ENCODE measurements around the gene NEU4. TPM values are rescaled to one million over a fixed set of nuclear protein-coding genes. Genes with fewer than 3 reads are reported as not detected.

NEU4 gene
- total RNA-seq, 1 donor from 2014 or later = 0.42 TPM

GRCh38 chr2:241852116-241852980, 43.4 kb downstream of the NEU4 start:
- no peak for DNase-seq (ENCODE audit: low spot score)
- Mint-ChIP-seq H3K27me3 (ENCODE audit: low read depth) (peaks cover 4% of the 10 kb centered on the region), H3K36me3 (ENCODE audit: low read depth) (no peaks in the 10 kb centered on the region), H3K4me1 (ENCODE audit: low read depth) (peaks cover 18% of the 10 kb centered on the region), H3K4me3 (ENCODE audit: unreplicated experiment) (no peak overlapping the region), H3K27ac (ENCODE audit: unreplicated experiment) (no peak overlapping the region), H3K9me3 (ENCODE audit: low read depth) (no peaks in the 10 kb centered on the region)
- no peak for TF ChIP-seq CTCF (IDR thresholded peaks at IDR 0.05)

DNA sequence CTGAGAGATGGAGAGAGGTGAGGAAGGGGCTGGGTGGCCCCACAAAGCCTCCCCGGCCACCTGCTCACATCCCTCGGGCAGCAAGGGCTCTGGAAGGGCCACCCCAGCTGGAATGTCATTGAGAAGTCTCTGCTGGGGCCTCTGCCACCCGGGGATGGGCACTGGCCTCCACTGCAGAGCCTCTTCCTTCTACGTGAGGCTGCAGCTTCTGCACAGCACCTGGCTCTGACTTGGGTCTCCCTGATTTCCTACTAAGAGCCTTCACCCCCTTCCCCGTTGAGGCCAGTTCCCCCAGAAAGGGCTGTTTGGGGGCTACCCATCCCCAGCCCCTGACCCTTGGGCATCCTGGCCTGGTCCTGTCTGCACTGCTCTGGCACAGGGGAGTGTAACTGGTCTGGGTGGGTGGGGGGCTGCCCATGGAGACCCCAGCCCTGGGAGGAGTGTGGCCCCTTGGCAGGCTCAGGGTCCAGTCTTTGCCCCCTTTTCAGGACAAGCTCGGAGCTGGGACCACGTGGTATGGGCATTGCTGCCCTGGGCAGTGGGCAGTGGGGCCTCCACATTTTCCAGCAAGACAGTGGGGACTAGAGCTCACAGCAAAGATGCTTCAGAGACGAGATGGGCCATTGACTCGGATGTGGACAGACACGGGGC, 44.1 kb downstream of the NEU4 start:
- H3K27ac Mint-ChIP-seq (ENCODE audit: unreplicated experiment) = no peak overlapping the region
- no peak for TF ChIP-seq CTCF (IDR thresholded peaks at IDR 0.05)
- H3K4me1 Mint-ChIP-seq (ENCODE audit: low read depth) = peaks cover 18% of the 10 kb centered on the region

DNA sequence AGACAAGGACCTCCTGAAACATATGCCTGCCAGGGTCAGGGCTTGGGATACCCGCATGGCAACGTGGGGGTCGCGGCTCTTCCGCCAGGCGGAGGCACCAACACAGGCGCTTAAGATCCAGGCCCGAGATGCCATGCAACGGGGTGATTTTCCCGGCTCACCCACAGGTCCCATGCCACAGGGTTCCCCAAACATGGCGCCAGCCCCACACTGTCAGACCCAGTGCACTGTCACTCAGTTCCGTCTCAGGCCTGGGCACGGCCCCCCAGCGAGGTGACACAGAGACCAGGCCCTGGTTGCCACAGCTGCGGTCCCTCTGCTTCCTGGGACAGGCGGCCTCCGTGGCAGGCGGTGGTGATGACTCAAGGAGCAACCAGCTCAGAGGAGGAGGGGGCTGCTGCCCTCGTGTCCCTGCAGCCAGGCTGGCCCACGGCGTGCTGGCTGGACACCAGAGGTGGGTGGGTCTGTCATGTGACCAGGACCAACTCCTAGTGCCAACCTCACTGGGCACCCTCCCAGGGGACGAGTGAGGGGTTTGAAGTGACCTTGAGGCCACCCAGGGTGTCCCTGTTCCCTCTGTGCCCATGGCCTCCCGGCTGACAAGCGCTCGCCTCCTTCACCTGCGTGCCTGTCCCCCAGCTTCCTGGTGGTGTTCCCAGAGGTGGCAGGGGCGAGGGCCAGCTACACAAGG, 44.8 kb downstream of the NEU4 start:
- Mint-ChIP-seq H3K4me1 (ENCODE audit: low read depth) (peaks cover 18% of the 10 kb centered on the region), H3K27me3 (ENCODE audit: low read depth) (peaks cover 2% of the 10 kb centered on the region), H3K27ac (ENCODE audit: unreplicated experiment) (no peak overlapping the region), H3K36me3 (ENCODE audit: low read depth) (no peaks in the 10 kb centered on the region), H3K4me3 (ENCODE audit: unreplicated experiment) (no peak overlapping the region), H3K9me3 (ENCODE audit: low read depth) (no peaks in the 10 kb centered on the region)
- TF ChIP-seq CTCF (IDR thresholded peaks at IDR 0.05) = no peak
- peak; percentile 90 for DNase-seq (ENCODE audit: low spot score)

More for the DNA sequence above, 44.1 kb downstream of the NEU4 start:
- H3K9me3 Mint-ChIP-seq (ENCODE audit: low read depth) = no peaks in the 10 kb centered on the region
- no peak for DNase-seq (ENCODE audit: low spot score)
- no peaks in the 10 kb centered on the region for H3K36me3 Mint-ChIP-seq (ENCODE audit: low read depth)
- no peak overlapping the region for H3K4me3 Mint-ChIP-seq (ENCODE audit: unreplicated experiment)
- H3K27me3 Mint-ChIP-seq (ENCODE audit: low read depth) = peaks cover 4% of the 10 kb centered on the region

- Mint-ChIP-seq H3K4me3 (ENCODE audit: unreplicated experiment) (no peak overlapping the region), H3K4me1 (ENCODE audit: low read depth) (peaks cover 18% of the 10 kb centered on the region), H3K9me3 (ENCODE audit: low read depth) (no peaks in the 10 kb centered on the region), H3K27me3 (ENCODE audit: low read depth) (no peaks in the 10 kb centered on the region), H3K36me3 (ENCODE audit: low read depth) (no peaks in the 10 kb centered on the region), H3K27ac (ENCODE audit: unreplicated experiment) (no peak overlapping the region)
- no peak for TF ChIP-seq CTCF (IDR thresholded peaks at IDR 0.05)
- DNase-seq (ENCODE audit: low spot score) = no peak
These were observed 45.6 kb downstream of the NEU4 start for GRCh38 chr2:241854342-241855244.
